ENCODE measurements around the gene RFPL4AL1. TPM values are rescaled to one million over a fixed set of nuclear protein-coding genes. Genes with fewer than 3 reads are reported as not detected.
"Not testable (repeated sequence)": the region's sequence is repeated elsewhere in the genome, so short reads cannot be mapped to it uniquely, and the experiment has no call there.

Gene RFPL4AL1
- total RNA-seq, 4 donors from 2014 or later: not detected

DNA sequence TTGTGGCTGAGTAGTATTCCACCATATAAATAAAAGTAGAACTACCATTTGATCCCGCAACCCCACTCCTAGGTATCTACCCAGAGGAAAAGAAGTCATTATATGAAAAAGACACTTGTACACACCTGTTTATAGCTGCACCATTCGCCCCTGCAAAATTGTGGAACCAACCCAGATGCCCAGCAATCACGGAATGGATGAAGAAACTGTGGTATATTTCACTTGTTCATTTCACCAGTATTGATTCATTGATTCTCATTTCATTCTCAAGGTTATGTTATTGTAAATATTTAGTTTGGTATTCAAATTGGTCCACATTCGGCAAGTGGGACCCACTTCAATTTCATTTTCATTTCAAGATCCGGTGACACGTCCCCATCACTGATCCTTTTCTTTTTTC lies 18.2 kb upstream of the RFPL4AL1 start:
- Histone ChIP-seq H3K9me3 (no peaks in the 10 kb centered on the region), H3K36me3 (no peaks in the 10 kb centered on the region), H3K27ac (no peak overlapping the region), H3K4me3 (no peak overlapping the region), H3K4me1 (no peaks in the 10 kb centered on the region), H3K27me3 (peaks cover 0 to 3% (median 0%) of the 10 kb centered on the region in 3 donors)
- DNase-seq: no peak
- in situ Hi-C loops (cut with MboI; ENCODE audit: low sequenced_read_pairs in 4 of 4): no loop called here
- no peak for ATAC-seq
- TF ChIP-seq, protein P1, sequence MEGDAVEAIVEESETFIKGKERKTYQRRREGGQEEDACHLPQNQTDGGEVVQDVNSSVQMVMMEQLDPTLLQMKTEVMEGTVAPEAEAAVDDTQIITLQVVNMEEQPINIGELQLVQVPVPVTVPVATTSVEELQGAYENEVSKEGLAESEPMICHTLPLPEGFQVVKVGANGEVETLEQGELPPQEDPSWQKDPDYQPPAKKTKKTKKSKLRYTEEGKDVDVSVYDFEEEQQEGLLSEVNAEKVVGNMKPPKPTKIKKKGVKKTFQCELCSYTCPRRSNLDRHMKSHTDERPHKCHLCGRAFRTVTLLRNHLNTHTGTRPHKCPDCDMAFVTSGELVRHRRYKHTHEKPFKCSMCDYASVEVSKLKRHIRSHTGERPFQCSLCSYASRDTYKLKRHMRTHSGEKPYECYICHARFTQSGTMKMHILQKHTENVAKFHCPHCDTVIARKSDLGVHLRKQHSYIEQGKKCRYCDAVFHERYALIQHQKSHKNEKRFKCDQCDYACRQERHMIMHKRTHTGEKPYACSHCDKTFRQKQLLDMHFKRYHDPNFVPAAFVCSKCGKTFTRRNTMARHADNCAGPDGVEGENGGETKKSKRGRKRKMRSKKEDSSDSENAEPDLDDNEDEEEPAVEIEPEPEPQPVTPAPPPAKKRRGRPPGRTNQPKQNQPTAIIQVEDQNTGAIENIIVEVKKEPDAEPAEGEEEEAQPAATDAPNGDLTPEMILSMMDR (IDR thresholded peaks at IDR 0.05 in 4 of 5, conservative IDR thresholded peaks at IDR 0.05 in 1 of 5): no peak
- TF ChIP-seq POLR2A (IDR thresholded peaks at IDR 0.05): no peak
- intact Hi-C loops (cut with DNase I; ENCODE audit: low total_unique reads): no loop called here

DNA sequence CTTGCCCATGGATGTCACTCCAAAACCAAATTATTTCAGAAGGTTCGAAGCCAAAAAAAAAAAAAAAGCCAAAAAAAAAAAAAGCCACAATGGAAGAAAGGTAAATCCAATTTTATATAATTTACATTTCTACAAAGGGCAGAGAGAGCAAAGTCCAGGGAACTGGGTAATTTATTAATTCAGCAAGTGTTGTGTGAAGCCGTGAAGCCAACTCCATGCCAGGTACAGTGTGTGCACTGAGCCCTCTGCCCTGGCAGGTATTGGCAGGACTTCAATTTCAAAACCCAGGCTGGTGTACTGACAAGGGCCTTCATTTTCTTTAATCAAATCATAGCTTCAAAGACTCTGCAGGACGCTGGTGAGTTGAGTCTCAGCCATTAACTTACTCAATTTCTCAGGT lies 15.5 kb upstream of the RFPL4AL1 start:
- no peak overlapping the region for H3K4me3 ChIP-seq
- in situ Hi-C loops (cut with MboI; ENCODE audit: low sequenced_read_pairs in 4 of 4): no loop called here
- H3K27ac ChIP-seq: no peak overlapping the region
- TF ChIP-seq, protein P1 (IDR thresholded peaks at IDR 0.05 in 4 of 5, conservative IDR thresholded peaks at IDR 0.05 in 1 of 5): no peak
- TF ChIP-seq POLR2A (IDR thresholded peaks at IDR 0.05): no peak
- intact Hi-C loops (cut with DNase I; ENCODE audit: low total_unique reads): no loop called here
- ATAC-seq: no peak
- peaks cover 0 to 3% (median 0%) of the 10 kb centered on the region in 3 donors for H3K27me3 ChIP-seq
- no peaks in the 10 kb centered on the region for H3K9me3 ChIP-seq
- H3K4me1 ChIP-seq: no peaks in the 10 kb centered on the region
- no peaks in the 10 kb centered on the region for H3K36me3 ChIP-seq
- no peak for DNase-seq

DNA sequence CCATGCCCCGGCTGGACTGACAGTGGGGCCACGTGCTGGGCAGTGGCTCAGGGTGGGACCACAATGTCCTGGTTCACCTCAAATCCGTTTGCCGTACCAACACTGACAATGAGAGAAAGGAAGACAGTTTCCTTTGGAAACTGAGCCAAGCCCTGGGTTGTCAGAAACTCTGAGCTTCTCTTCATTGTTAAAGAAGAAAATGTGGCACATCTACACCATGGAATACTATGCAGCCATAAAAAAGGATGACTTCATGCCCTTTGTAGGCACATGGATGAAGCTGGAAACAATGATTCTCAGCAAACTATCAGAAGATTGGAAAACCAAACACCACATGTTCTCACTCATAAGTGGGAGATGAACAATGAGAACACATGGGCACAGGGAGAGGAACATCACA lies 12.1 kb upstream of the RFPL4AL1 start:
- H3K4me3 ChIP-seq; H3K9me3 ChIP-seq; DNase-seq; H3K4me1 ChIP-seq; in situ Hi-C loops (cut with MboI; ENCODE audit: low sequenced_read_pairs in 4 of 4); intact Hi-C loops (cut with DNase I; ENCODE audit: low total_unique reads); H3K27ac ChIP-seq; H3K36me3 ChIP-seq; H3K27me3 ChIP-seq; ATAC-seq: not testable (repeated sequence)

DNA sequence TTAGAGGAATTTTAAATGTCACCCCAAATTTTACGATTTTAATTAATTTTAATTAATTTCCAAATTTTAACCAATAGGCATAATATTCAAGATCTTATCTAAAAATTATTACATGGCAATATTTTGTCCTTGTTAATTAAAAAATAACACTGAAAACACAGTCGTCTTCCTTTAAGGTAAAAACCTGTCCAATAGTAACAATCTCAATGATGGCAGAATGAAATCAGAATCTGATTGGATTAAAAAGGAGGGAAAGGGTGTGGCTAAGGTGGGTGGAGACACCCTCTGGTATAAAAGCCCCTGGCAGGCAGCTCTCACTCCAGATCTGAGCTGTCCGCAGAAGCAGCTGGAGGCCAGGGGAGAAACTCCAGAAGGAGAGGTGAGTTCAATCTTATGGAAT lies 10.1 kb upstream of the RFPL4AL1 start, which contains the start of gene RFPL4A:
Gene RFPL4A (plus strand): TSS at position 301 of the 400 bp plus-strand sequence. CDS start 2,704 bp downstream, outside the sequence.
- H3K36me3 ChIP-seq; intact Hi-C loops (cut with DNase I; ENCODE audit: low total_unique reads); H3K27ac ChIP-seq: not testable (repeated sequence)

DNA sequence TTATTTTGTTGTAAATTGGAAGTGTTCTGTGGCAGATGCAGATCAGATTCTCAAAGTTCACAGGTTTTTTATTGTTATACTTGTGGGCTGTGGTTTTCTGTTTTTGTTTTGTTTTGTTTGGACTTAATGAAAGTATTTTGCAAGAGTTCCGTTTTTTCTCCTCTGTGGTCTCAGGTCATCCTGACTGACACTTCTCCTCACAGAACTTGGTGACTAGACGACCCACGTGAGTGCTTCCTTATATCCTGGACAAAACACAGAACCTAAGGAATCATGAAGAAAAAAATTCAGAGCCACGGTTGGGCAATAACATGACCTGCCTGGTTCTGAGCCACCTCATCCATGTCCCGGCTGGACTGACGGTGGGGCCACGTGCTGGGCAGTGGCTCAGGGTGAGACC lies 2.5 kb upstream of the RFPL4AL1 start:
- ATAC-seq (no peak), DNase-seq (no peak)
- TF ChIP-seq POLR2A (IDR thresholded peaks at IDR 0.05): no peak
- TF ChIP-seq, protein P1 (IDR thresholded peaks at IDR 0.05 in 4 of 5, conservative IDR thresholded peaks at IDR 0.05 in 1 of 5): no peak
- Histone ChIP-seq H3K4me1 (no peaks in the 10 kb centered on the region), H3K27me3 (no peaks in the 10 kb centered on the region), H3K4me3 (no peak overlapping the region), H3K9me3 (peaks cover 0 to 3% (median 0%) of the 10 kb centered on the region in 3 donors), H3K36me3 (no peaks in the 10 kb centered on the region), H3K27ac (no peak overlapping the region)
- intact Hi-C loops (cut with DNase I; ENCODE audit: low total_unique reads) (no loop called here), in situ Hi-C loops (cut with MboI; ENCODE audit: low sequenced_read_pairs in 4 of 4) (no loop called here)

More for the DNA sequence above, 10.1 kb upstream of the RFPL4AL1 start, which contains the start of gene RFPL4A:
- H3K4me3 ChIP-seq; in situ Hi-C loops (cut with MboI; ENCODE audit: low sequenced_read_pairs in 4 of 4); H3K4me1 ChIP-seq; H3K27me3 ChIP-seq; H3K9me3 ChIP-seq; DNase-seq; ATAC-seq: not testable (repeated sequence)

DNA sequence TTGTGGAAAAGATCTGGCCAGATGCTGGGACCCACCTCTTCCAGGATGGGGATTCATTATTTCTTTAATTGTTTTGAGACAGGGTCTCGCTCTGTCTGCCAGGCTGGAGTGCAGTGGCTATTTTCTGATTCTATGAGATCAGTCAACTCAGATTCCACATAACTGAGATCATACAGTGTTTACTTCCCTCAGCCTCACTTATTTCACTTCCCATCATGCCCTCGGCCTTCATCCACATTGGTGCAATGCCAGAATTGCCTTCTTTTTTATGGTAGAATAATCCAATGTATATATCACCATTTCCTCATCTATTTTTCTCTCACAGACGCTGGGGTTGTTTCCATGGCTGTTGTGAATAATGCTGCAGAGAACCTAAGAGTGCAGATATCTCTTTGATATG lies 714 bp downstream of the RFPL4AL1 start:
- in situ Hi-C loops (cut with MboI; ENCODE audit: low sequenced_read_pairs in 4 of 4); H3K9me3 ChIP-seq; DNase-seq; H3K36me3 ChIP-seq; H3K4me3 ChIP-seq; H3K27me3 ChIP-seq; H3K27ac ChIP-seq; ATAC-seq; H3K4me1 ChIP-seq; intact Hi-C loops (cut with DNase I; ENCODE audit: low total_unique reads): not testable (repeated sequence)

All from gastrocnemius medialis (tissue), 4 donors.